Subcutaneous abdominal adipose tissue (tissue), 5 donors: ENCODE results near the gene LPIN3.

Source experiments
- H3K27ac ChIP-seq: one replicate; pipeline ENCODE4 v1.7.0; 2013; ENCODE audit warnings: low read depth, mild to moderate bottlenecking, inconsistent platforms, low read length, moderate library complexity
- H3K27me3 ChIP-seq, 5 donors: one replicate each; pipeline ENCODE4 v1.7.0; 2013; ENCODE audit warnings: low read length in 5 of 5, inconsistent platforms in 1 of 5; ENCODE audit not compliant: control insufficient read depth in 5 of 5, insufficient read depth in 4 of 5
- H3K36me3 ChIP-seq, 5 donors: one replicate each; pipeline ENCODE4 v1.7.0; 2013; ENCODE audit warnings: low read length in 5 of 5; ENCODE audit not compliant: control insufficient read depth in 5 of 5, insufficient read depth in 5 of 5
- H3K4me1 ChIP-seq, 5 donors: one replicate each; pipeline ENCODE4 v1.7.0; 2013; ENCODE audit warnings: low read length in 5 of 5, mild to moderate bottlenecking in 3 of 5, moderate library complexity in 1 of 5; ENCODE audit not compliant: control insufficient read depth in 5 of 5, insufficient read depth in 5 of 5
- H3K4me3 ChIP-seq, 5 donors: one replicate each; pipeline ENCODE4 v1.7.0; 2013; ENCODE audit warnings: low read length in 5 of 5, low read depth in 1 of 5
- H3K9ac ChIP-seq, 5 donors: one replicate each; pipeline ENCODE4 v1.7.0; 2013; ENCODE audit warnings: low read length in 5 of 5, mild to moderate bottlenecking in 4 of 5, moderate library complexity in 3 of 5
- H3K9me3 ChIP-seq, 5 donors: one replicate each; pipeline ENCODE4 v1.7.0; 2013; ENCODE audit warnings: low read length in 5 of 5; ENCODE audit not compliant: control insufficient read depth in 5 of 5
- donor health status: healthy.
- donor health status: healthy.
- donor health status: healthy.
- donor health status: healthy.
- donor health status: healthy.

Gene LPIN3

DNA sequence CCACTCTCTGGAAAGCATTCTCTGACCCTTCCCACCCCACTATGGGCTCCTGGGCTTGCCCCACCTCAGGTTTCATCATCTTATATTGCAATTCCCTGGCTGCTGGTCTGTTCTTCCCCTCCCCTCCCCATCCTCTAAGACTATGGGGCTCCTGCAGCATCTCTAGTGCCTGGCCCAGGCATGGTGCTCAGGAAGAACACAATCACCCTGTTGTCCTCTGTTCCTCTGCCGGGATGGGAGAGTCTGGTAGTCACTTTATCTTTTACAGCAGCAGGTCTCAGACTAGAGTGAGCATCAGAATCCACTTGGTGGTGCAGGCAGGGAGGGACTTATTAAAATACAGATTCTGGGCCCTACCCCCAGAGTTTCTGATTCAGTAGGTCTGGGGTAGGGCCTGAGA is 5.0 kb upstream of the LPIN3 start:
- H3K9me3 ChIP-seq: no peaks in the 10 kb centered on the region
- no peaks in the 10 kb centered on the region for H3K36me3 ChIP-seq
- peaks cover 0 to 32% (median 8%) of the 10 kb centered on the region in 5 donors for H3K4me1 ChIP-seq
- H3K4me3 ChIP-seq: no peak overlapping the region
- H3K27ac ChIP-seq: no peak overlapping the region
- H3K27me3 ChIP-seq: peaks cover 0 to 2% (median 0%) of the 10 kb centered on the region in 5 donors
- H3K9ac ChIP-seq: no peak overlapping the region

DNA sequence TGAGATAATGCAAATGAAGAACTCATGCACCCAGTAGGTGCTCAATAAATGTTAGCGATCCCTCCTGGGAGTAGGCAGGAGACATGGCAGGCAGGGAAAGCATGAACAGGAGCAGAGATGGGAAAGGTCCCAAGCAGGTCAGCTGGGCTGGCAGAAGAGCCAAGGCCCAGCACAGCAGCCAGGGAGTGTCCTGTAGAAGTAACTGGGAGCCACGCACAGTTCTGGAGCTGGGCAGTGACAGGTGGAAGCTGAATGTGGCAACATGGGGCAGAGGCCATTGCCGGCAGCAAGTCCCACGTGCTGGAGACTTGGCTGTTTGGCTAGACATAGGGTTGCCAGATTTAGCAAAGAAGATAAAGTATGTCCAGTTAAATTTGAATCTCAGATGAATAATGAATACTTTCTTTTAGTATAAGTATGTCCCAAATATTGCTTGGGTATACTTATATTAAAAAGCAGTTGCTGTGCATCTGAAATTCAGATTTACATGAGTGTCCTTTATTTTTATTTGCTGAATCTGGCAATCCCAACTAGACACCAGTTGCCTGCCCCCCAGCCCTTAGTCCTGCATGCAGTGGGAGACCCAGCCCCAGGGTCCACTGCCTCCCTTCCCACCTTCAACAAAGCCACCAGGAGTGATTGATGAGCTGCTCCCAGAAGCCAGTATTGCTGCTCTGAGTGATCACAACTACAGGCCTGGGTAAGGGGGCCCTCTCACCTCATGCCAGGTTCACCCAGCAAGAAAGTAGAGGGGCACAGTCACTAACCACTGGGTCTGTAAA is 3.7 kb upstream of the LPIN3 start:
- no peak overlapping the region for H3K27ac ChIP-seq
- no peaks in the 10 kb centered on the region for H3K9me3 ChIP-seq
- peaks cover 0 to 41% (median 19%) of the 10 kb centered on the region in 5 donors for H3K4me1 ChIP-seq
- no peaks in the 10 kb centered on the region for H3K36me3 ChIP-seq
- no peak overlapping the region for H3K4me3 ChIP-seq
- H3K27me3 ChIP-seq: peaks cover 0 to 2% (median 0%) of the 10 kb centered on the region in 5 donors
- no peak overlapping the region for H3K9ac ChIP-seq

DNA sequence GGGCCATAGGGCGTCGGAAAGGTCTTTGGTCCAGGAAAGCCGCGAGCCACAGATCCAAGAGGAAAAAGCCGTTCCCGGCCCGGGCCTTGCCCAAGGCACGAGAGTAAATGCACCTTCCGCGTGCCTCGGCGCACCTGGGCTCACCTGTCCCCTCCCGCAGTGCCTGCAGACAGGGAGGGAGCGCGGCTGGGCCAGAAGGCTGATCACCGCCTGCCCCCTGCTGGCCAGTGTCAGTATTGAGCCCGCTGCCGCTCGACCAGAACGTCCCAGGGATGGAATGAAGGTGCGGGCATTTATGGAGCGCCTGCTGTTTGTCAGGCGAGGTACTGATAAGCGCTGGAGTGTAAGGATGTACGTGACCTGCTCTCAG is 679 bp upstream of the LPIN3 start:
- Histone ChIP-seq H3K4me1 (peaks cover 0 to 36% (median 31%) of the 10 kb centered on the region in 5 donors), H3K4me3 (peak overlapping the region; percentile 54 to 82 (median 58)), H3K36me3 (no peaks in the 10 kb centered on the region), H3K27me3 (peaks cover 0 to 2% (median 0%) of the 10 kb centered on the region in 5 donors), H3K27ac (peak overlapping the region; percentile 70), H3K9me3 (no peaks in the 10 kb centered on the region), H3K9ac (peak overlapping the region in 4 of 5 donors; percentile 30 to 66 (median 50))

DNA sequence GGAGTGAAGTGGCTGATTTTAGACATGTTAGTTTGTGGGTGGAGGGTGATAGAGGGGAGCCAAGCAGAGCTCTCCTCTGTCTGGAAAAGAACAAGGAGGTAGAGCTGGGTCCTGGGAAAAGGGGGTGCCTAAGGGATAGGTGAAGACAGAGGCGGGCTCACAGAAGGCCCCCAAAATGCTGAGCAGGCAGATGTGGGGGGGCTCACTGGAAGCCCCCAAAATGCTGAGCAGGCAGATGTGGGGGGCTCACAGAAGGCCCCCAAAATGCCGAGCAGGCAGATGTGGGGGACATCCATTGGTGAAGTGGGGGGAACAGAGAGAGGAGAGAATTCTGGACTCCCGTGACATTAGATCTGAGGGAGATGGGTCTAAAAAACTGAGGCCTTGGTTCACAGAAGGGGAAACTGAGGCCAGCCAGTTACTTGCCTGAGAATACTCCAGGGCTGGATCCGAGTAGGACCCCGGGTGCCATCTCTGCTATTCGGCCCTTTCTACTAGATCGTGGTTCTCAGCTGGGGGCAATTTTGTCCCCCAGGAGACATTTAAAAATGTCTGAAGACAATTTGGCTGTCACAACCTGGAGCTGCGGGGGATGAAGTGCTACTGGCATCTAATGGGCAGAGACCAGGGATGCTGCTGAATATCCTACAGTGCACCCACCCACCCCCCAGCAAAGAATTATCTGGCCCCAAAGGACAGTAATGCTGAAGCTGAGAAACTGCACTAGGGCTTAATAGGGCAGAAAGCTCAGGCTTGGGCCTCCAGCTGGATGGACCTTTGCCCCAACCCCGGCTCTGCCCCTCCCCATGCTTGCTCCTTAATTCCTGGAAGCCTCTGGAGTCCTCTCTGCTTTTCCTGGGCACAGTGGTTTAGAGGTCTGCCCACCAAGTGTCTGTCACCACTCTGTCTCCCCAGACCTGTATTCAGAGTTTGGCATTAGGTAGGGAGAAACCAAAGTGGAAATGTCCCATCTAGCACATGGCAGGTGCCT is 2.1 kb downstream of the LPIN3 start:
- H3K9me3 ChIP-seq: no peaks in the 10 kb centered on the region
- H3K27me3 ChIP-seq: peaks cover 0 to 2% (median 0%) of the 10 kb centered on the region in 5 donors
- peaks cover 0 to 35% (median 25%) of the 10 kb centered on the region in 5 donors for H3K4me1 ChIP-seq
- H3K27ac ChIP-seq: no peak overlapping the region
- H3K4me3 ChIP-seq: no peak overlapping the region
- peaks cover 0 to 22% (median 16%) of the 10 kb centered on the region in 5 donors for H3K36me3 ChIP-seq
- peak overlapping the region in 3 of 5 donors; percentile 10 to 39 (median 30) for H3K9ac ChIP-seq

DNA sequence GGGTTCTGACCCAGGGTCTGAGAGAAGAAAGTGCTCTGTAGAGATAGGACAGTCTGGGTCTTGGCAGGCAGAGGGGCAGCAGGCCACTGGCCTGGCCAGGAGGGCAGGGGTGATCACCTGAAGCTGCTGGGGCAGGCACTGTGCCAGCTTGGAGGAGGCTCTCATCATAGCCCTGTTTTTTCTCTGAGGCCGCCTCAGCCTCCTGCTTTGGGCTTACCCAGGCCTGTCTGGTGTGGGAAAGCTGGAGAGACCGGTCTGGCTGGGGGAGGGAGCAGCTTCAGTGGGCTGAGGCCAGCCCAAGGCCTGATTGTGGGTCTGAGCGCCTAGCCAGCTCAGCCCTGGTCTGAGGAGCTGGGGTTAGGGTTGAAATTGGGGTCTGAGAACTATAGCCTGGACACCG is 3.9 kb downstream of the LPIN3 start:
- H3K9ac ChIP-seq: peak overlapping the region in 1 of 5 donors; percentile 36
- no peak overlapping the region for H3K4me3 ChIP-seq
- H3K27ac ChIP-seq: no peak overlapping the region
- H3K27me3 ChIP-seq: peaks cover 0 to under 1% (median 0%) of the 10 kb centered on the region in 5 donors
- no peaks in the 10 kb centered on the region for H3K9me3 ChIP-seq
- H3K36me3 ChIP-seq: peaks cover 0 to 38% (median 31%) of the 10 kb centered on the region in 5 donors
- H3K4me1 ChIP-seq: peaks cover 0 to 35% (median 25%) of the 10 kb centered on the region in 5 donors

DNA sequence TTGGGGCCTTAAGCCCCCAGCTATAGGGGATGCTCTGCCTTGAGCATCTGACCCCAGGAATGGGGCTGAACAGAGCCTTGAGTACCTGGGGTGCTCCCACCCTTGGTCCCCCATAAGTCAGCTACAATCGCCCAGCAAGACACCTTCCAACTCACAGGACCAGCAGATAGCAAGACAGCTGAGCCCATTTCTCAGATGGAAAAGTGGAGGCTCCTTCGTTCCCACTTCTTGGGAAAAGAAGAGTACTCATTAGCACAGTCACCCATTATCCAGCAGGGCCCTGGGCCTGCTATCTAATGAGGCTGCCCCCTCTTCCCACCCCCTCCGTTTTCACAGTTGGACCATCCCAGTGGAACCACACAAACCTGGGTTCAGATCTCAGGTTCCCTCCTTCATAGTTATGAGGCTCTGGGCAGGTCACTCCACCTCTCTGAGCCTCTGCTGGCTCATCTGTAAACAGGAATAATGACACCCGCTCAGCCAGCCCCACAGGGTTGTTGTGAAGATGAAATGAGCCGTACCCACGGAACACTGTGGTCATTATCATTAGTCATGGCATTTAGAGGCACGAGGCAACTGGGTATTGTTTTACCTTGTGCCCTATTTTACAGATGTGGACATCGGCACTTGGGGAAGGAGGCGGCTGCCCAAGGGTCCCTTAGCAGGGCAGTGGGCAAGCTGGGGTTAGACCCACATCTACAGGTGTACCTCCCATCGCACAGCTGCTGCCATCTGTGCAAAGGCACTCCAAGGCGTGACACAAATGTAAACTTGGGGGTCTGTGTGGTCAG is 4.5 kb downstream of the LPIN3 start:
- no peaks in the 10 kb centered on the region for H3K27me3 ChIP-seq
- peaks cover 0 to 45% (median 38%) of the 10 kb centered on the region in 5 donors for H3K36me3 ChIP-seq
- H3K27ac ChIP-seq: no peak overlapping the region
- no peaks in the 10 kb centered on the region for H3K9me3 ChIP-seq
- no peak overlapping the region for H3K4me3 ChIP-seq
- H3K9ac ChIP-seq: peak overlapping the region in 1 of 5 donors; percentile 36
- H3K4me1 ChIP-seq: peaks cover 0 to 30% (median 24%) of the 10 kb centered on the region in 5 donors

DNA sequence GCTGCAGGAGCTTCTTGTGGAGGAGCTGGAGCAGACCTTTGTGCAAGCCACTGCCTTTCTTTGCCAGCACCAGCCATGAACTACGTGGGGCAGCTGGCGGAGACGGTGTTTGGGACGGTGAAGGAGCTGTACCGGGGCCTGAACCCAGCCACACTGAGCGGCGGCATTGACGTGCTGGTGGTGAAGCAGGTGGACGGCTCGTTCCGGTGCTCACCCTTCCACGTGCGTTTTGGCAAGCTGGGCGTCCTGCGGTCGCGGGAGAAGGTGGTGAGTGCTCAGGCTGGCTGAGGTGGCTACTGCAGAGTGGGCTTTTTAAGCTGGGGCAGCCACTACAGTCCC is 5.1 kb downstream of the LPIN3 start:
- Histone ChIP-seq H3K9me3 (no peaks in the 10 kb centered on the region), H3K27me3 (no peaks in the 10 kb centered on the region), H3K4me1 (peaks cover 0 to 26% (median 20%) of the 10 kb centered on the region in 5 donors), H3K27ac (no peak overlapping the region), H3K9ac (no peak overlapping the region), H3K36me3 (peaks cover 0 to 49% (median 42%) of the 10 kb centered on the region in 5 donors), H3K4me3 (no peak overlapping the region)

DNA sequence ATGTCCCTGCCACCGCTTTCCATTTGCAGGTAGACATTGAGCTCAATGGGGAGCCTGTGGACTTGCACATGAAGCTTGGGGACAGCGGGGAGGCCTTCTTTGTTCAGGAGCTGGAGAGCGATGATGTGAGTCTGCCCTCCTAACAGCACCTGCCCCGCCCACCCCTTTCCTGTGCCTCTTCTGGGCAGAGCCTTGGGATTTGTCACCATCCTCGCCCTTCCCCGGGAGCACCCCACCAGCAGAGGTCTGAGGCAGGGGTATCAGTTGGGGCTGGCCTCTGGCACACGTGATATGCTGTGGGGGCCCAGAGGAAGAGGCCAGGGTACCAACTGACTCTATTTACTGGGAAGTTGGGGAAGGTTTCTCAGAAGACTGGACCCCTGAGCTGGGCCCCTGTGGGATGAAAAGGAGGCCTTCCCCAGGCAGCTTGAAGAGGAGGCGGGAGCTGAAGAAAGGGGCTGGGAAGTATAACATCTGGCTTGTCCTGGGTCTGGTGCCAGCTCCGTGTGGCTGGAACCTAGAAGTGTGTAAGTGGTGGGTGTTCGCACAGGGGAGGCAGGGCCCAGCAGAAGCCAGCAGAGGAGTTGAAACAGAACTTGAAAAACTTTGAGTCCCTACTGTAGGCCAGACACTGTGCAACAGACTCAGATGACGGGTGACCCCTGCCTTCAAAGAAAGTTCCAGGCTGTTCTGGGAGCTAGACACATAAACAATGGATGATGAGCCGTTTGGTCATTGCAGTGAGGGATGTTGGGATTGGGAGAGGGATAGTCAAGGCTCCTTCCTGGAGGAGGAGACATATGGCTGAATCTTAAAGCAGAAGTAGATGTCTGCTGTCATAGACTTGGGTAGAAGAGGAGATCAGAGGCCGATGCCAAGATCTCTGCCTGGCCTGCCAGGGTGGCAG is 7.2 kb downstream of the LPIN3 start:
- Histone ChIP-seq H3K36me3 (peaks cover 0 to 63% (median 56%) of the 10 kb centered on the region in 5 donors), H3K27me3 (no peaks in the 10 kb centered on the region), H3K4me1 (peaks cover 0 to 9% (median 3%) of the 10 kb centered on the region in 5 donors), H3K4me3 (no peak overlapping the region), H3K27ac (no peak overlapping the region), H3K9me3 (no peaks in the 10 kb centered on the region), H3K9ac (no peak overlapping the region)
